Measurements from ENCODE around the gene MSGN1.
A peak's percentile ranks its signal among the peaks of the same experiment; 100 is the strongest.

MSGN1 gene, protein sequence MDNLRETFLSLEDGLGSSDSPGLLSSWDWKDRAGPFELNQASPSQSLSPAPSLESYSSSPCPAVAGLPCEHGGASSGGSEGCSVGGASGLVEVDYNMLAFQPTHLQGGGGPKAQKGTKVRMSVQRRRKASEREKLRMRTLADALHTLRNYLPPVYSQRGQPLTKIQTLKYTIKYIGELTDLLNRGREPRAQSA

DNA sequence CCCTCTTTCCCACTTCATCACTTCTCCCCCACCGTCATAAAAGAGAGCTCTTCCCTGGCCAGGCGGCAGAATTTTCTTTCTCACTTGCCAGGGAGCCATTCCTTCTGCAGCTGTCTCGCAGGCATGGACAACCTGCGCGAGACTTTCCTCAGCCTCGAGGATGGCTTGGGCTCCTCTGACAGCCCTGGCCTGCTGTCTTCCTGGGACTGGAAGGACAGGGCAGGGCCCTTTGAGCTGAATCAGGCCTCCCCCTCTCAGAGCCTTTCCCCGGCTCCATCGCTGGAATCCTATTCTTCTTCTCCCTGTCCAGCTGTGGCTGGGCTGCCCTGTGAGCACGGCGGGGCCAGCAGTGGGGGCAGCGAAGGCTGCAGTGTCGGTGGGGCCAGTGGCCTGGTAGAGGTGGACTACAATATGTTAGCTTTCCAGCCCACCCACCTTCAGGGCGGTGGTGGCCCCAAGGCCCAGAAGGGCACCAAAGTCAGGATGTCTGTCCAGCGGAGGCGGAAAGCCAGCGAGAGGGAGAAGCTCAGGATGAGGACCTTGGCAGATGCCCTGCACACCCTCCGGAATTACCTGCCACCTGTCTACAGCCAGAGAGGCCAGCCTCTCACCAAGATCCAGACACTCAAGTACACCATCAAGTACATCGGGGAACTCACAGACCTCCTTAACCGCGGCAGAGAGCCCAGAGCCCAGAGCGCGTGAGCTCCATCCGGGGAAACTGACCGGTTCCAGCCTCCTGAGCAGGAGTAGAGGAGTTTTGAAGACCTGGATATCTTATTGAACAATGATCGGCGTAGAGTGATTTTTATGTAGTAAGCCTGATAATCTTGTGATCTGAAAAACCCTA, at the start of gene MSGN1:
Gene MSGN1 (plus strand): TSS at position 65 of the 850 bp plus-strand sequence. CDS start 59 bp downstream, at position 124.
- Mint-ChIP-seq H3K27me3 (peaks cover 63% of the 10 kb centered on the region), H3K27ac (no peak within 1 kb of the TSS), H3K9me3 (no peaks in the 10 kb centered on the region), H3K4me3 (no peak within 1 kb of the TSS), H3K4me1 (peaks cover 11% of the 10 kb centered on the region)
- ATAC-seq (no peak), DNase-seq (no peak)

DNA sequence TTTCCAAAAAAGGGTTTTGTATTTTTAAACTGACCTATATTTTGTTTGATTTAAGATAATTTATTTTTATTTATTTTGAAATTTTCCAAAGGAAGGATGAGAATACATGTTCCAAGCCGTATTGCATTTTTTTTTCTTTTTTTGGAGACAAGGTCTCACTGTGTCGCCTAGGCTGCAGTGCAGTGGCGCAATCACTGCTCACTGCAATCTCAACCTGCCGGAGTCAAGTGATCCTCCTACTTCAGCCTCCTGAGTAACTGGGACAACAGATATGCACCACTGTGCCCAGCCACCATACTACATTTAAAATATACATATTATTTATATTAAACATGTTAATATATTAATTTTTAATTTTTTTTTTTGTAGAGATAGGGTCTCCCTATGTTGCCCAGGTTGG, 47.4 kb upstream of the MSGN1 start:
- DNase-seq (no peak), ATAC-seq (no peak)
- no peaks in the 10 kb centered on the region for H3K9me3 Mint-ChIP-seq
- H3K4me3 Mint-ChIP-seq = no peak overlapping the region
- no peak overlapping the region for H3K27ac Mint-ChIP-seq
- H3K27me3 Mint-ChIP-seq = no peaks in the 10 kb centered on the region
- no peaks in the 10 kb centered on the region for H3K4me1 Mint-ChIP-seq

DNA sequence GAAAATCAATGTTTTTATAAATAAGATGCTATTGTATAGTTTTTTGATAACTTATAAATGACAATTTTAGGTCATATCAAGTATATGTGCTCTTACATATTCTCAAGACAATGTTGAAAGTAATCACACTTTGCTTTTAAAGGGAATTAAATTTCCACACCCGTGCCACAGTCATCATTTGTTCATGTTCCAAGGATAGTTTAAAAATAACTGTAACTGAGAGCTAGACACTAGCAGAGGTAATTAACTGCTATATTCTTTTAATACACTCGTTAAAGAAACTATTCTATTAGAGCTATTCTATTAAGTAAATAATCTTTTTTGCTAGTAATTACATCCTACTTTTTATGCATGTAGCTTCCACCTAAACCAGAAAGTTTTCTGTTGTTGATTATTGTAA, 44.3 kb upstream of the MSGN1 start:
- no peaks in the 10 kb centered on the region for H3K4me1 Mint-ChIP-seq
- no peak overlapping the region for H3K27ac Mint-ChIP-seq
- no peak overlapping the region for H3K4me3 Mint-ChIP-seq
- DNase-seq (no peak), ATAC-seq (no peak)
- no peaks in the 10 kb centered on the region for H3K27me3 Mint-ChIP-seq
- H3K9me3 Mint-ChIP-seq = no peaks in the 10 kb centered on the region

- no peaks in the 10 kb centered on the region for H3K4me1 Mint-ChIP-seq
- H3K27ac Mint-ChIP-seq = no peak overlapping the region
- no peak for ATAC-seq
- no peak for DNase-seq
- no peak overlapping the region for H3K4me3 Mint-ChIP-seq
- no peaks in the 10 kb centered on the region for H3K9me3 Mint-ChIP-seq
- H3K27me3 Mint-ChIP-seq = no peaks in the 10 kb centered on the region
Measured at GRCh38 chr2:17772532-17772931, 43.7 kb upstream of the MSGN1 start.

DNA sequence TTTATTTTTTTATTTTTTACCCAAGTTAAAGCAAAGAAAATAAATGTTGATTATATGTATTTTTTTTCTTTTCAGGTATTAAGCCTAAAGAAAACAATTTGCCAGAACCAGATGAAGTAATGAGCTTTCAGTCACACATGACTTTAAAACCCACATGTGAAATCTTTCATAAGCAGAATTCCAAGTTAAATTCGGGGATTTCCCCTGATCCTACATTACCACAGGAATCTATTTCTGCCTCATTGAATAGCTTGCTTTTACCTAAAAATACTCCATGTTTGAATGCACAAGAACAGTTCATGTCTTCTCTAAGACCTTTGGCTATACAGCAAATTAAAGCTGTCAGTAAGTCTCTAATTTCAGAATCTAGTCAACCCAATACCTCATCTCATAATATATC, 35.7 kb upstream of the MSGN1 start:
- Mint-ChIP-seq H3K4me1 (no peaks in the 10 kb centered on the region), H3K9me3 (no peaks in the 10 kb centered on the region), H3K4me3 (no peak overlapping the region), H3K27me3 (no peaks in the 10 kb centered on the region), H3K27ac (no peak overlapping the region)
- no peak for ATAC-seq
- DNase-seq = no peak

DNA sequence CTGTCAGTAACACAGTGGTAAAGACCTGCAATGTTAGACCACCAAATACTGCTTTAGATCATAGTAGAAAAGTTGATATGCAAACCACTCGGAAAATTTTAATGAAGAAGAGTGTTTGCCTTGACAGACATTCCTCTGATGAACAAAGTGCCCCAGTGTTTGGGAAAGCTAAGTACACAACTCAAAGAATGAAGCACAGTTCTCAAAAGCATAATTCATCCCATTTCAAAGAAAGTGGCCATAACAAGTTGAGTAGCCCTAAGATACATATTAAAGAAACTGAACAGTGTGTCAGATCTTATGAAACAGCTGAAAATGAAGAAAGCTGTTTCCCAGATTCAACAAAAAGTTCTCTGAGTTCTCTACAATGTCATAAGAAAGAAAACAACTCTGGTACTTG, 34.8 kb upstream of the MSGN1 start:
- Mint-ChIP-seq H3K27ac (no peak overlapping the region), H3K9me3 (no peaks in the 10 kb centered on the region), H3K4me1 (no peaks in the 10 kb centered on the region), H3K27me3 (no peaks in the 10 kb centered on the region), H3K4me3 (no peak overlapping the region)
- no peak for ATAC-seq
- DNase-seq = no peak

DNA sequence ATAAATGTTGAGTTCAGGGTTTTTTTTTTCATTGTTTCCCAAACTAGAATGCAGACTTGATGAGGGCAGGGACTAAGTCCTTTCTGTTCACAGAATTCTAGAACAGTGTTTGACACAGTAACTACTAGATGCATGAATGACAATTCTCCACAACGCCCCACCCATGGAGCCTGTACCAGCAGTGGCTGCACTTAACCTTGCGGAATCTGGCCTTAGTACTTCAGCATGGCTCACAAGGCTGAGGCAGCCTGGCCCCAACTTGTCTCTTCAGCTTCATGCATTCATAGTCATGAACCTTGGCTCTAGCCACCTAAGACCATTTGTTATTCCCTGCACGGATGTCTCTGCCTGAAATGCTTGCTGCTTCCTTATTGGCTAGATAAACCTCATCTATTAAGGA, 29.5 kb upstream of the MSGN1 start:
- H3K4me3 Mint-ChIP-seq = no peak overlapping the region
- DNase-seq (no peak), ATAC-seq (no peak)
- no peak overlapping the region for H3K27ac Mint-ChIP-seq
- H3K27me3 Mint-ChIP-seq = peaks cover 13% of the 10 kb centered on the region
- no peaks in the 10 kb centered on the region for H3K4me1 Mint-ChIP-seq
- no peaks in the 10 kb centered on the region for H3K9me3 Mint-ChIP-seq

DNA sequence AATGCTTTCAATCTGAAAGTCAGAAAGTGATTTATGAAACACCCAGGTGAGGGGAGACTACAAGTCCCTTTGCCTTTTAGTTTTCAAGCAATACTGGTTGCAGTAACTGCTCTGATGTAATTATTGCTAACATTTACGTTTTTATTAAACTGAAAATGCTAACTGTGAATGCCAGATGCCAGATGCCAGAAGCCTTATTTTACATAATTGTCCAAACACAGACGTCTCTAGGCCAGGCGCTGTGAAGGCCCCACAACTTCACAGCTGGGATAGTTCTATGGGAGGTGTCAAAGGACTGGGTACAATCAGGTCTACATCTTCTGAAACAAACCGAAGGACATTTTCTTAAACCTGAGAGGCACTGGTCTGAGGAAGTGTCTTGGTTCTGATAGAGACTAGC, 27.5 kb upstream of the MSGN1 start:
- Mint-ChIP-seq H3K9me3 (no peaks in the 10 kb centered on the region), H3K27ac (no peak overlapping the region), H3K4me1 (no peaks in the 10 kb centered on the region), H3K27me3 (peaks cover 33% of the 10 kb centered on the region), H3K4me3 (no peak overlapping the region)
- ATAC-seq (no peak), DNase-seq (no peak)

DNA sequence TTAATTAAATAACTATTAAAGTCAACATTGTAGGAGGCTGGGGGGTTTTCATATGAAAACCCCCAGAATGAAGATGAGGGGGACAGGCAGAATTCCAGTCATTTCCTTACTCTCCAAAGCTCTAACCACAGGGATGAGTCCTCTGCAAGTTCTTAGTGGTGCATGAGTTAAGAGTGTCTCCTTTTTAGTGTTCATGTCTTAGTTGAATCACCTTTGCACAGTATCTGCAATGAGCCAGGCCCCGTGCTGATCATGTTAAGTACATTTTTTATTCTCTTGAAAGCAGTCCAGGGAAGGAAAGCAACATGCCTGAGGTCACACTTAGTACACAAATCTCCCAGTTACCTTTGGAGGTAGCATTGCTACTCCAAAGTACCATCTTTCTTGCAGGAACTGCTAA, 25.7 kb upstream of the MSGN1 start:
- no peak for DNase-seq
- no peak for ATAC-seq
- Mint-ChIP-seq H3K4me3 (no peak overlapping the region), H3K27me3 (peaks cover 47% of the 10 kb centered on the region), H3K9me3 (no peaks in the 10 kb centered on the region), H3K4me1 (no peaks in the 10 kb centered on the region), H3K27ac (no peak overlapping the region)

GRCh38 chr2:17791121-17791816, 25.0 kb upstream of the MSGN1 start:
- Mint-ChIP-seq H3K4me1 (no peaks in the 10 kb centered on the region), H3K9me3 (no peaks in the 10 kb centered on the region), H3K27ac (no peak overlapping the region), H3K4me3 (no peak overlapping the region), H3K27me3 (peaks cover 51% of the 10 kb centered on the region)
- DNase-seq (no peak), ATAC-seq (peak; percentile 8)

GRCh38 chr2:17791817-17792130, 24.5 kb upstream of the MSGN1 start:
- H3K4me1 Mint-ChIP-seq = no peaks in the 10 kb centered on the region
- no peak overlapping the region for H3K27ac Mint-ChIP-seq
- DNase-seq (no peak), ATAC-seq (no peak)
- H3K4me3 Mint-ChIP-seq = no peak overlapping the region
- no peaks in the 10 kb centered on the region for H3K9me3 Mint-ChIP-seq
- H3K27me3 Mint-ChIP-seq = peaks cover 51% of the 10 kb centered on the region

DNA sequence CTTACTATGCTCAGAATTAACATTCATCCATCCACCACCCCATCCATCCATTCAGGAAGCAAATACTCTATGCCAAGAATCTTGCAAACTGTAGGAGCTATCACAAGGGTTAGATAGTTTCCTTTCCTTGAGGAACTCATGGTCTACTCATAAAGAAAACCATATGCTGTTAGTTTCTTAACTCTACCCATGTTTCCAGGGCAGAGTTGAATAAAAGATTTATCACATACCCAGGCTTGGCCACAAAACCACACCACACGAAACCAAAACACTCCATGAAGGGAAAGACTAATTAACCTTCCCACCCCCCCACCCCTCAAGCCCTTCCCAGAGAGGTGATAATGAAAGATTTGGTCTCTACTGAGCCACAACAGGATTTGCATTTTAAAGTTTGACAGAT, 23.7 kb upstream of the MSGN1 start:
- H3K9me3 Mint-ChIP-seq = no peaks in the 10 kb centered on the region
- ATAC-seq = no peak
- H3K27ac Mint-ChIP-seq = peak overlapping the region in 1 of 2 donors; percentile 55
- H3K4me1 Mint-ChIP-seq = no peaks in the 10 kb centered on the region
- peaks cover 51% of the 10 kb centered on the region for H3K27me3 Mint-ChIP-seq
- no peak for DNase-seq
- no peak overlapping the region for H3K4me3 Mint-ChIP-seq

DNA sequence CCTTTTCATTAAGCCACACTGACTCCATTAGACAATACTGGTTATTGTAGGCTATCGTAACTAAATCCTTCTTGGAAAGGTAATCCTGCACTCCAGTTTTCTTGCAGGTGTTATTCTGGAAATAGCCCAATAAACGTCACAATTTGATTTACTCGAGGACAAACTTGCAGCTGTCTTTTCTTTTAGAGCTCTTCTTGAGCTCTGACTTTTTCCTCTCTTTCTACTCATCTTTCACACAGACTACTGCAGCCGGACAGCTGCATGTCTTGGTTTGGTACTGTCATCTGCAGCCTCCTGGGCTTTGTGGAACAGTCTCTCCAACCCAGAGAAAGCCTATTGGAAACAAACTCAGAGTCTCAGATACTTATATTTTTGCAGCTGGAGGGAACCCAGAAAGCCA, 23.0 kb upstream of the MSGN1 start:
- Mint-ChIP-seq H3K4me1 (no peaks in the 10 kb centered on the region), H3K4me3 (no peak overlapping the region), H3K9me3 (no peaks in the 10 kb centered on the region), H3K27me3 (peaks cover 51% of the 10 kb centered on the region), H3K27ac (no peak overlapping the region)
- DNase-seq = no peak
- ATAC-seq = no peak

- DNase-seq (no peak), ATAC-seq (peak; percentile 19)
- Mint-ChIP-seq H3K4me3 (no peak overlapping the region), H3K9me3 (no peaks in the 10 kb centered on the region), H3K27me3 (peaks cover 51% of the 10 kb centered on the region), H3K27ac (no peak overlapping the region), H3K4me1 (no peaks in the 10 kb centered on the region)
Measured at GRCh38 chr2:17793803-17794354, 22.4 kb upstream of the MSGN1 start.

GRCh38 chr2:17795309-17795708, 21.0 kb upstream of the MSGN1 start:
- no peak for ATAC-seq
- Mint-ChIP-seq H3K4me3 (no peak overlapping the region), H3K4me1 (no peaks in the 10 kb centered on the region), H3K27ac (no peak overlapping the region), H3K9me3 (no peaks in the 10 kb centered on the region), H3K27me3 (peaks cover 51% of the 10 kb centered on the region)
- no peak for DNase-seq

GRCh38 chr2:17798338-17798737, 17.9 kb upstream of the MSGN1 start:
- Mint-ChIP-seq H3K4me3 (no peak overlapping the region), H3K27me3 (peaks cover 22% of the 10 kb centered on the region), H3K27ac (no peak overlapping the region), H3K4me1 (no peaks in the 10 kb centered on the region), H3K9me3 (no peaks in the 10 kb centered on the region)
- ATAC-seq = no peak
- DNase-seq = no peak
